AML-193 (cell line): ENCODE measurements around the gene SCG3.

Experiments used
- DNase-seq, 2 experiments: peaks; one replicate each; lab custom pipeline; 2025; lab: John Stamatoyannopoulos, UW

Gene SCG3

DNA sequence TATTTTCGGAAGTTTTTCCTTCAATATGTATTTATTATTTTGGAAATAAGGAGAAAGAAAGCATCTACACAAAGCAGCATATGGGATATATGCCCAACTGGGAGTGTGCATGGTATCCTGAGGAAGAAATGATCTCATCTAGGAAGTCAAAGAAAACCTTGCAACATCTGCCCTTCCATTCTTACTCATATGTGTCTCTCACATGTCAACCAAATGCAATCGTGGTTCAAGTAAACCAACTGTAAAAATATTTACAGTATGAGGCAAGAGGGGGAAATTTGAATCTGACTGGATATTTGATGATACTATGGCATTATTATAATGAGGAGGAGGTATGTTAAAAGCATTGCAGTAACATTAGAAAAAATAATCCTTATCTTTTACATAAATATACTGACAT lies 3.2 kb upstream of the SCG3 start:
- DNase-seq, result peak; percentile 33 to 50

DNA sequence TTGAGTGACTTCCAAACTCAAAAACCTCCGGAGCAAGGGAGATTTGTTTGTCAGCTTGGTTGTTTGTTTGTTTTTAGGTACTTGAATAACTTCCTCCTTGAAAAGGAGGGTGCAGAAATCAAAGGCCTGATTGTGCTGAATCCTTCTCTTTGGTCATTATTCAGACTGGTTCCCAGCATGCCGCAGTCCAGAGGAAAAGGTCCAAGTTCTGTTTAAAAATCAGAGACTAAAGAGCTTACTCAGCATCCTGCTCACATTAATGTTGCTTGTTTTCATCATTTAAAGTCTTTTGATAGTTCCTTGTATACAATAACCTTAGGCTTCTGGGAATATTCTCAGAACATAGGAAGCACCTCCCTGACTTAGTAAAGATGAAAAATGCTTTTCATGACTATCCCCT lies 982 bp upstream of the SCG3 start:
- no peak for DNase-seq

DNA sequence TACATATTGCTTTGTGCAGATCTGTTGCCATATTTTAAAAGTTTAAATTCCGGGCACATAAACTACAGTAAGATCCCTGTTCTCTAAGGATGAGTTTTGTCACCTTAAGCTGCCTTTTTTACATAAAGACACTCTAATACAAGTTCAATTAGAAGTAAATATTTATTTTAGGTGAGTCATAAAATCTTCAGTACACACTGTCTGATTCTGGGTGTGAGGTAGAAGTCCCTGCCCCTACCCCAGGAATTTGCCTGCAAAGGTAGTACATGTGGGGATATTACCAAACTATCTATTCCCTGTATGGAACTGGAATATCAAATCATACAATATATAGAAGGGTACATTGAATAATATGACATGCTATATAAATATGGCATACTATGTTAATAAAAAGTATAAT lies 6.3 kb downstream of the SCG3 start:
- no peak for DNase-seq

DNA sequence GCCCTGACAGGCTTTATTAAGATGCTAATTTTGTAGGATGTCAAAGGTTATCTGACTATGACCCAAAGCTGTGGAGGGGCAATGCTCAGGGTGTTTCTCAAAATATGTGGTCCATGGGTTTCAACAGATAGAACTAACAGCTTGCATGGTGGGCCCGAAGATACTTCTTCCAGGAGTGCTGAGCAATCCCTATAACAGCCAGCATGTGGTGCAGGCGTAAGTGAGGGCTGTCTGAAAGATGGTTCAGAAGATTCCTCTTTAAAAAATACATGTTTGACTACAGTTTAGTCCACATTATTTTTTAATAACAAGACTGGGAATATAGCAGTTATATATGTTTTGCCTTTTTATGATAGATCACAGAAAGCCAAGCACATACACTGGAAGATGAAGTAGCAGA lies 7.6 kb downstream of the SCG3 start:
- DNase-seq, result no peak

DNA sequence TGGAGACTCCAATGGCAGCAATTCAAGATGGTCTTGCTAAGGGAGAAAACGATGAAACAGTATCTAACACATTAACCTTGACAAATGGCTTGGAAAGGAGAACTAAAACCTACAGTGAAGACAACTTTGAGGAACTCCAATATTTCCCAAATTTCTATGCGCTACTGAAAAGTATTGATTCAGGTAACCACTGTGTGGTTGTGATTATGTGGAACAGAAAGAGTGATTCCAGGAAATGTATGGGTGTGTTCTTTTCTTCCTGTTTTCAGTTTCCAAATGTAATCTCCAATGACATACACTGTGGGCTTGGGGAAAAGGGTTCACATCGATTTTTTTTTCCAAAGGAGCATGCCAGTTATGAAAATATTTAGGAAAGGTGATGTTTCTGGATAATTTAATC lies 10.9 kb downstream of the SCG3 start:
- no peak for DNase-seq

DNA sequence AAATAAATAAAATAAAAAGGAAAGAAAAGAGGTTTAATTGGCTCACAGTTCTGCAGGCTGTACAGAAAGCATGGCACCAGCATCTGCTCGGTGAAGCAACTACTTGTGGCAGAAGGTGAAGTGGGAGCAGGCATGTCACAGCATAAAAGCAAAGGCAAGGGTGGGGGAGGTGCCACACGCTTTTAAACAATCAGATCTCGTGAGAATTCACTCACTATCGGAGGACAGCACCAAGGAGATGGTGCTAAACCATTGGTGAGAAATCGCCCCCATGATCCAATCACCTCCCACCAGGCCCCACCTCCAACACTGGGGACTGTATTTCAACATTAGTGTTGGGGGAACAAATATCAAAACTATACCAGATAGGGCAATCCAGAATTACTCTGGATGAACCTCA lies 15.3 kb downstream of the SCG3 start:
- no peak for DNase-seq

DNA sequence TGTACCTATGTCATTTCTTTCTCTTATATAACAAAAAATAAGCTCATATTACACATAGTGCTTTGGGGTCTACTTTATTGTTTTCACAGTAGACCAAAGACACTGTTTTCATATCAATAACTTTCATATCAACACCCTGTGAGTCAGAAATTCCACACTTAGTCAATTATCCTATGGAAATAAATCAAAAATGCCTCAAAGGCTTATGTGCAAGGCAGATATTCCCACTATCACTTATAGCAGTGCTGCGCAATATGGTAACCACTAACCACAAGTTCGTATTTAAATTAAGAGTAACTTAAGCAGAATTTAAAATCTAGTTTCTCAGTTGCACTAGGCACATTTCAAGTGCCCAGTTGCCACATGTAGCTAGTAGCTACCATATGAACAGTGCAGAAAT lies 15.9 kb downstream of the SCG3 start:
- DNase-seq, result no peak

DNA sequence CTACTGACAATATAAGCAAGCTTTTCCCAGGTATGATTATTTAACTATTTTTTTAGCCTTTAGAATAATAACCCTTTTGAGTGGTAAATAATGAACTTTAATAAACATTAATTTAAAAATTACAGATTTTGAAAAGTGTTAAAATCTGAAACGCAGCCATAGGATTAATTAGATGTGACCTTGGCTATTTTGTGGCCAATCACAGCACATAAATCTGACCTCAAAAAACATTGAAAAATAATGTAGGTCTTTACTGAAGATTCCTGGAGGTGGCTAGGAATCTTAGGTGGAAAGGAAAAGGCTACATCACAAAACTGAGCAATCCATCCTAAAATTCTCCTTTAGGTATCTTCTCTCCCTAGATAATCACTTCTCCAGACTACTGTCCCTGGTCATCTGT lies 18.1 kb downstream of the SCG3 start:
- no peak for DNase-seq

DNA sequence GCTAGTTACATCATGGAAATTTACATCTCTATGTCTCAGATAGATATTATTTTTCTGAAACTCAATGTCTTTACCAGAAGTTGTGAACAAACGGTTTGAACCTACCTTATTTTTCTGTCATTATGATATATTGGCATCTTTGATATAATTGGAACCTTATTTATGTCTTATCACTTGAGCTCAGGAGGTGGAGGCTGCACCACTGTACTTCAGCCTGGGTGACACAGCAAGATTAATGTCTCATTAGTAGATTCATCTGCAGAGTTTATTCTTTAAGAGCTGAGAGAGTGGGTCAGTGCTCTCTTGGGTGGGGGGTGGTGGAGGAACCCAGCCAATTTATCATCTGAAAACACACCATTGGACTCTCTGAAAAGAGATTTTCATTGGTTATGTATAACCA lies 21.4 kb downstream of the SCG3 start:
- DNase-seq, result no peak

DNA sequence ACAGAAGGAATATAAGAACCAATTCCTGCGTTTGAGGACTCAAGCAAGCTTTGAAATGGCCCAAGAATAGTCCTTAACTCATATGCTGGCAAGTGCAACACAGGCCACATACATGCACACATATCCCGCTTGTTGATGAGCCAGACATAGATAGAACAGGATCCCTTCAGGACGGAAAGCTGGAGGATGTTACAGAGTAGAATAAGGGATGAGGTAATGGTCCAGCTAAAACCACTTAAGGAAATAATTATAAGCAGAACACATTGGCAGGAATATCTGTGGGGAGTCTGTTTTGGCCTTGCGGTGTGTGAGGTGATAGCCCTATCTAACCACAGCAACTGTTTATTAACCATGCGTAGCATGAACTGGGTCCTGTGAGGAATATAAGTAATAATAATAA lies 25.0 kb downstream of the SCG3 start:
- no peak for DNase-seq

DNA sequence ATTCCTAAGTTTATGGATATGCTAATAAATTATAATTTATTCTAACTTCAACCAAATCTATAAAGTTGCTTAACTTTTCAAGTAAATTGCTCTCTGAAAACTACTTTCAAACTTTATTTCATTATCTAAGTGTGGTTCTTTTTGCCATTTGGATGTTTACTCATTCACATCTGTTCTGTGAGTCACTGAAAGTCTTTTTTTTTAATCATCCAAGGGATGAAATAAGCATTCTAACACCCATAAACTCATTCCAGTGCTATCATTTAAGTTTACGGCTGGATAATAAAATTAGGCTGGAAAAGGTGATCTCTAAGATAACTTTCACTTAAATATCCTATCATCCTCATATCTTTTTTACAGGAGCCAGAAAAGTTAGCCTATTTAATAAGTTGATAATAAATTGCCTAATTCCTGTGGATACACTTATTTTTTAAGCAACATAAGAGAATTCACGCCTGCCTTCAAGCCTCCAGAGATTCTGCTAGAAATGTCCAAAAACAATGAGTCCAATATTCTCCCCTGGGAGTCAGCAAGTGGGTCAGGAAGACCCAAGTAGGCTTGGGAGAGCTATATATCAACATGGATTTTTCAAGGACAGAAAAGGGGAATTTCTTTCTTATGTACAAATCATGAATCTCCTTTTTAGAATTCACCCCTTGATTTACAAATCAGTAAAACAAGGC lies 25.8 kb downstream of the SCG3 start:
- DNase-seq, result no peak

DNA sequence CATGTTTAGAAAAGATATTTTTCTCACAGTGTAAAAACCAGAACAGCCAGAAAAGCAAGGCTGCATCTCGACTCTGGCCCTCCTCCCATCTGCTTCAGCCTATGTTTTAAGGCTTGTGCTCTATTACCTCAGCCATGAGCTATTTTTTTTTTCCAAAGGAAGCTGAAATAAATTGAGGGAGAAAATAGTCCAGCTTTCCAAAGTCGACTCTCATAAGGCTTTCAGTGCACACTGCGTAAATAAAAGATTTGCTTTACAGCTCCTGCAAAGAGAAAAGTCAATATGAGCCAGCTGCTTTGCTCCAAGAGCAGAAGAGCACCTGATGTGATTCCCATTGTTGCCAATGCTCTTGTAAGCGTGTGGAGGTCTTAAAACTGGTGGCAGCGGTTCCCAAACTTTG lies 26.7 kb downstream of the SCG3 start:
- DNase-seq, result no peak

DNA sequence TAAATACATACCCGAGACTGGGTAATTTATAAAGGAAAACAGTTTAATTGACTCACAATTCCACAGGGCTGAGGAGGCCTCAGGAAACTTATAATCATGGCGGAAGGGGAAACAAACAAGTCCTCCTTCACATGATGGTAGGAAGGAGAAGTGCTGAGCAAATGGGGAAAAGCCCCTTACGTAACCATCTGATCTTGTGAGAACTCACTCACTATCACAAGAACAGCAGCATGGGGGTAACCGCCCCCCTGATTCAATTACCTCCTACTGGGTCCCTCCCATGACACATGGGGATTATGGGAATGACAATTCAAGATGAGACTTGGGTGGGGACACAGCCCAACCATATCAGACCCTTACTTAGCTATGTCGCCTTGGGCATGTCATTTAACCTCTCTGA lies 27.7 kb downstream of the SCG3 start:
- no peak for DNase-seq

DNA sequence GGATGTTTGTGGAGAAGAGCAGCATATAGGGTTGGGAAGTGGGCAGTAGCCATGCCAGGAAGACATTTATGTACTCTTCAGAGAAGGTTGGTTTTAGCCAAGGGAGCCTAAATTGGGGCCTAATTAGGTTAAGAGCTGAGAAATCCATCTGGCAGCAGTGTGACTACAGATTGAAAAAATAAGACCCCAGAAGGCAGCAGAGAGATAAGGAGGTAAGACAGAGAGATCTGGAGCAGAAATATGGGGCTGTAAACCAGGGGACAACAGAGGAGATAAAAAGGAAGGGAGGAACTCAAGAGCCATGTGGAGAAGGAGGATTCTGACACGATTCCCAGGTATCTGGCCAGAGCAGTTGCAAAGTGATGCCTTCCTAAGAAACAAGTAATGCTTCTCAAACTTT lies 32.9 kb downstream of the SCG3 start:
- no peak for DNase-seq

DNA sequence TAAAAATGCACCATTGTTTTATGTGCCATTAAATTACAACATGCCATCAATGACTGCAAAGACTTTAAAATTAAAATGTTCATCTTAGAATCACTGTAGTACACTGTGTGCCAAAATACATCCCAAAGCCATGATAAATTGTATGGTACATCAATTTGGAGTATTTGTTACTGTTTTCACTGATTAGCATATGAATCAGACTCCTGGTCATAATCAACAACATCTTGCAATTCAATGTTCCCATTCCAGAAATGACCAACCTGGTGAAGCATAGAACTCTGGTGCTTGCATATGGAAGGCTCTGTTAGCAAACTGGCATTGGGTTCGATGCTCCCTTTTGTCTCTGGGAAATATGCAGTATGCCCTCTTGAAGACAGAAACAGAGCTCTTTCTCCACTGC lies 33.6 kb downstream of the SCG3 start:
- DNase-seq, result no peak

DNA sequence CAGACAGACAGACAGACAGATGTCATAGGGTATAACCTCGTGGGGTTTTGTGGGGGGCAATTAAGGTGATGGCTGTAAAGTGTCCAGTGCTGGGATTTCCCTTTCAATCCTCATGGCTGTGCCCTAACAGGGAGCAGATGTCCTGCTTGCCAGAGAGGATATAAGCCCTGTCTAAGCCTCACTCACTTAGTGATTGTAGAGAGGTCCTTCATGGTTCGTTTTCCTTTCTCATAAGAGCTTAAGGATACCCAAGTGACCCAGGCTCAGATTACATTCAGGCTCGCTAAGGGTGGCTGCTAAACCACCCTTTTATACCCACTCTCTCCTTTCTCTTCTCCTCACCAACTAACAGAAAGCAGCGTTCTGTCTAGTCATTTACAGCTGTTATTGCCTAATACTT lies 36.9 kb downstream of the SCG3 start:
- no peak for DNase-seq

DNA sequence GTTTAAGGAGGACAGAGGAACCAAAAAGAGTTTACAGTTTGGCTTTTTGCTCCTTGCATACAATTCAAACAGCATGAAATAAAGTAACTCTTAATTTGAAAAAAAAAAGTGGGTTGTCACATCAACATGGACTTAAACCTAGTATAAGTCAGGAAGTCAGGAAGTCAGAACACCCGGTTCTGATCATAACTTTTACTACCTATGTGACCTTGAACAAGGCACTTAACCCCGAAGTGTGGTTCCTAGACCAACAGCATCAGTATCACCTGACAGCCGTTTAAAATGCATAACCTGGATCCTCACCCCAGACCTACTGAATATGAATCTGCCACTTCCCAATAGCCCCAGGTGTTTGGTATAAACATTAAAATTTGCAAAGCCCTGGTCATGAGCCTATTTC lies 37.4 kb downstream of the SCG3 start:
- DNase-seq, result no peak

DNA sequence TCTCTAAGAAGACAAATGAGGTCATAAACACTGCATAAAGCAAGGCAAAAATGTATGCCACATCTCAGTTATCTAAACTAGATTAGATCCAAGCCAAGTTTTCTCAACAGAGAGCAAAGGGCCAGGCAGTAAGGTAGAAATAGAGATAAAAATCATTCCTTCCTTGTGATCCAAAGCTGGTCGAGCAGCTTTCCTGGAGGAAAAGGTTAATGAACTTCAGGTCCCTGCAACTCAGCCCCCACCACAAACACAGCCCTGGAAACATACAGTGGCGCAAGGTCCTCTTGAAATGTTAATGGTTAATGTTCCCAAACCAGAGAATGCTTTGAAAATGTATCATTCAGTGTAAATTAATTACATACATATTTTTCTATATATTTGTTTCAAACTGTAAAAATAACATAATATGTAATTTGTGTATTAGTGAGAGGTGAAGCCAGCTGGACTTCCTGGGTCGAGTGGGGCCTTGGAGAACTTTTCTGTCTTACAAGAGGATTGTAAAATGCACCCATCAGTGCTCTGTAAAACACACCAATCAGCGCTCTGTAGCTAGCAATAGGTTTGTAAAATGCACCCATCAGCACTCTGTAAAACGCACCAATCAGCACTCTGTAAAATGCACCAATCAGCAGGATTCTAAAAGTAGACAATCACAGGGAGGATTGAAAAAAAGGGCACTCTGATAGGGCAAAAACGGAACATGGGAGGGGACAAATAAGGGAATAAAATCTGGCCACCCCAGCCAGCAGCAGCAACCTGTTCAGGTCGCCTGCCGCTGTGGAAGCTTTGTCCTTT lies 39.1 kb downstream of the SCG3 start:
- DNase-seq, result no peak

DNA sequence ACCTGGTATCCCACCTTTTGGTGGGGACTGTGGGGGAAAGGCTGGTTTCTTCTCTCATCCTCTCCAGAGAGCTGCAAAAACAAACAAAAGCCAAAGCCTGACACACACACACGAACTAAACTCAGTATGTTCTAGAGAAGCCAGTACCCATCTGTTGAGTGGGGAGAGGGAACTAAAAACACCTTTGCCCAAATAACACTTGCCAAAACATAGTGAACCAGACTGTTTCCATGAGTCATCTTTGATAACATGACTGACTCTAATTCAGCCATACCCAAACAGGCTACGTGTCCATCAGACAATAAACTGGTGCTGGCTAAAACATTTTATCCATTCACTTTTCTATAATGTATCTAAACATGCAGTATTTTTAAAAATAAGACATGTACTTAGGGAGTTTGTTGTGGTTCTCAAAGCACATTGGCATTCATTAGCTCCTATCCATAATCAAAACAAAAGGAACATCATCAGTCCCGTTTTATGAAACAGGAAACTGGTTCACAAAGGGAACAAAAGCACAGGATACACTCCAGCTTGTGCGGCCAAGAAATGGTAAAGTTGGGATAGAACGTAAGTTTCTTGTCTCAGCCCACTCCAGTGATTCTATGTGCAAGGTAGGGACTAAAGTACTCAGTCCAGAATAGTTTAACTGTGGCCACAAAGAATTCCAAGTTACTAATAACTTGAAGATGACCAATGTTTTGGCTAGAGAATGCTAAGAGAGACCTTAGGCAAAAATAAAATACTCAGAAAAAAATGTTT lies 40.1 kb downstream of the SCG3 start:
- DNase-seq, result no peak

DNA sequence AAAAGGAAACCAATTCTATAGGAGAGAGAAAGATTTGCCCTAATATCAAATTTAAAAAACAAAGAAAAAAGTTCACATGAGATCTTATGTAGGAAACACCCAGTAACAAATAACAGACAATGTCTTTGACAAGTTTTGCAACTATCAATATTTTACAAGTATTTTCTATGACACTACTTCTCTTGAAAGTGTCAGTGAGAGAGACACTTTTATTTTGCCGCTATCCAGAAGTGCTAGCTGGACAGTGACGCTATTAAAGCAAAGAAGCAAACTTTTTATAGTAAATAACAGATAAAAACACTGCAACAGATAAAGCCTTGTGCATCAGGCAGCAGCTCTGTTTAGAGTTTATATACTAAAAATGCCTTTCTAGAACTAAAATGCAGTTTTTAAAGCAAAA lies 42.9 kb downstream of the SCG3 start:
- DNase-seq, result no peak

DNA sequence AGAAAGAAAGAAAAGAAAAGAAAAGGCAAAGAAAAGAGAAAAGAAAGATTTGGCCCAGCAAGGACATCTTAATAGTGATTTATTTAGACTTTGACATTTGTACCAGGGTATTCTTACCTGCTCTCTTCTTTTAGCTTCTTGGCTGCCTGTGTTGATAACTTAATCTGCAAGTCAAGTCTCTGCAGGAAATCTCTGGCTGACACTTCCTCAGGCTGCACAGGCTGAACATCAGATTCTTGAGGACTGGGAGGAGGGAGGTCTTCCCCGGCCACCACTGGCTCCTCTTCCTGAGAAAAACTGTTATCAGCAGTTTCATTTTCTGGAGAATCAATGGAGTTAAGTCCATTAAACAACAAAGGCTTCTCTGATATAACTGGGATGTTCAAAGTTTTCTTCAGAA lies 43.4 kb downstream of the SCG3 start:
- no peak for DNase-seq

DNA sequence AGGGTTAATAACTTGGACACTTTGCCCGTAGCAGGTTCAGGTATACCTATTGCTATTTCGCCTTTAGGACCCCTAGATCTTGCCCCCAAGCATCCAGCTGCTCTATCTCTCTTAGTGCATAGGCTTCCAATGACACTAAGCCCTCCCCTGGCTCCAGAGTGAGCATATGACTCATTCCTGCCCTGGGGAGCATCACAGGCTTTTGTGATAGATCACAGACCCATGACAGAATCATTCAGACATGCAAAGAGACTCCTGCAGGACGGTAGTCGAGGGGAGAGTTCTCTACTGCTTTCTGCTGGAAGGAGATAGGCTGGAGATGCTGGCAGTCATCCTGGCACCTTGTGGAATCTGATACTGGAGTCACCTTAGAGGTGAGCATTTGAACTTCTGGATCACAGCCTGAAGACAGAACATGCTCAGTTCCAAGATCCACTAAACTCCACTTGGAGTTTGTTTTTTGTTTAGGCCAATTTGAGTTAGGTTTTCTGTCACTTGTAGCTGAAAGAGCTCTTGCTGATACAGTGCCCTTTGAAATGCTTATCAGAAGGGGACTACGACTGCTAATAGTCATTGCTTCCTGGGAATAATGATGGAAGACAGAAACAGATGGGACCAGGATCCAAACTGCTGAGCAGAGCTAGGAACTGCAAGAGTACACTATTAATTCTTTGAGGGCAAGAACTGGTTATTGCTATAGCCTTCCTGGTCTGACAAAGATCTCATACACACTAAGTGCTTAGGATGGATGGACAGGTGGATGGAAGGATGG lies 45.2 kb downstream of the SCG3 start:
- no peak for DNase-seq
